ENCODE measurements around the gene CRISP2.
"Not testable (repeated sequence)": the region's sequence is repeated elsewhere in the genome, so short reads cannot be mapped to it uniquely, and the experiment has no call there.

CRISP2 gene

GRCh38 chr6:49713346-49713745, at the start of gene CRISP2:
CRISP2 (minus strand) TSS chr6:49713543; CDS start chr6:49709196, 4,347 bp downstream.
- no peak for DNase-seq (ENCODE audit: low read depth in 2 of 2)

GRCh38 chr6:49744259-49744658, 30.9 kb upstream of the CRISP2 start, which contains the start of gene CRISP3:
CRISP3 (minus strand) TSS chr6:49744388; CDS start chr6:49744367, 21 bp downstream.
- DNase-seq (ENCODE audit: low read depth in 2 of 2), result no peak

- DNase-seq (ENCODE audit: low read depth in 2 of 2), result no peak
These were observed 30.1 kb upstream of the CRISP2 start for GRCh38 chr6:49743429-49743828.

GRCh38 chr6:49739423-49739822, 26.1 kb upstream of the CRISP2 start:
- no peak for DNase-seq (ENCODE audit: low read depth in 2 of 2)

- no peak for DNase-seq (ENCODE audit: low read depth in 2 of 2)
These were observed 22.7 kb upstream of the CRISP2 start for GRCh38 chr6:49736017-49736508.

- DNase-seq (ENCODE audit: low read depth in 2 of 2), result no peak
These were observed 20.3 kb upstream of the CRISP2 start for GRCh38 chr6:49733680-49734079.

GRCh38 chr6:49732781-49733180, 19.4 kb upstream of the CRISP2 start:
- DNase-seq (ENCODE audit: low read depth in 2 of 2), result no peak

- DNase-seq (ENCODE audit: low read depth in 2 of 2), result no peak
These were observed 16.9 kb upstream of the CRISP2 start for GRCh38 chr6:49730251-49730650.

- DNase-seq (ENCODE audit: low read depth in 2 of 2), result not testable (repeated sequence)
These were observed 10.6 kb upstream of the CRISP2 start for GRCh38 chr6:49723917-49724316.

GRCh38 chr6:49721297-49721696, 8.0 kb upstream of the CRISP2 start:
- no peak for DNase-seq (ENCODE audit: low read depth in 2 of 2)

- no peak for DNase-seq (ENCODE audit: low read depth in 2 of 2)
These were observed 7.0 kb upstream of the CRISP2 start for GRCh38 chr6:49720372-49720771.

- no peak for DNase-seq (ENCODE audit: low read depth in 2 of 2)
These were observed 14.9 kb downstream of the CRISP2 start for GRCh38 chr6:49698478-49698877.

GRCh38 chr6:49693512-49693911, 19.8 kb downstream of the CRISP2 start:
- no peak for DNase-seq (ENCODE audit: low read depth in 2 of 2)

GRCh38 chr6:49692534-49692933, 20.8 kb downstream of the CRISP2 start:
- no peak for DNase-seq (ENCODE audit: low read depth in 2 of 2)

GRCh38 chr6:49676671-49677281, 36.6 kb downstream of the CRISP2 start:
- DNase-seq (ENCODE audit: low read depth in 2 of 2), result no peak

- DNase-seq (ENCODE audit: low read depth in 2 of 2), result no peak
These were observed 37.5 kb downstream of the CRISP2 start for GRCh38 chr6:49675816-49676215.

- no peak for DNase-seq (ENCODE audit: low read depth in 2 of 2)
These were observed 45.2 kb downstream of the CRISP2 start for GRCh38 chr6:49668083-49668511.

GRCh38 chr6:49666930-49667757, 46.2 kb downstream of the CRISP2 start:
- DNase-seq (ENCODE audit: low read depth in 2 of 2), result no peak

GRCh38 chr6:49666480-49666879, 46.9 kb downstream of the CRISP2 start:
- DNase-seq (ENCODE audit: low read depth in 2 of 2), result no peak

GRCh38 chr6:49664817-49665216, 48.5 kb downstream of the CRISP2 start:
- no peak for DNase-seq (ENCODE audit: low read depth in 2 of 2)

- DNase-seq (ENCODE audit: low read depth in 2 of 2), result not testable (repeated sequence)
These were observed 49.3 kb downstream of the CRISP2 start for GRCh38 chr6:49664054-49664453.

GRCh38 chr6:49662892-49663261, 50.5 kb downstream of the CRISP2 start:
- DNase-seq (ENCODE audit: low read depth in 2 of 2), result no peak

Measured in stimulated activated CD8-positive, alpha-beta memory T cell treated with anti-CD3 and anti-CD28 coated beads, Interleukin-2, amount 100 ng/mL, for 48 hours (primary cell).